Regular cardiac myocyte (primary cell): ENCODE data around the gene FITM2. TPM values are rescaled to one million over a fixed set of nuclear protein-coding genes. Genes with fewer than 3 reads are reported as not detected.

Source experiments
- total RNA-seq: library from RNA; depleted of rRNA; stranded (reverse); fragments of >200 nt; gene quantifications from 2 replicates; pipeline ENCODE4 v1.2.3, GENCODE V29; 2014

The FITM2 gene
- total RNA-seq = 6.2 and 8.4 TPM in 2 replicates

GRCh38 chr20:44310664-44311639 is at the start of gene FITM2:
TSS of gene FITM2 (minus strand) at chr20:44311202. CDS start at chr20:44311148, 54 bp downstream.

GRCh38 chr20:44355498-44356352 is 44.7 kb upstream of the FITM2 start, which contains the start of gene HNF4A:
TSS of gene HNF4A (plus strand) at chr20:44355699. CDS start at chr20:44355805, 106 bp downstream.

GRCh38 chr20:44336725-44337380 is 25.9 kb upstream of the FITM2 start, which contains the start of gene R3HDML:
TSS of gene R3HDML (plus strand) at chr20:44337043. CDS start at chr20:44337158, 115 bp downstream.

Other genes with a start within 250 kb of the FITM2 start
- 0.96 and 2.5 TPM in 2 replicates for gene JPH2, start 124.0 kb downstream of the FITM2 start, total RNA-seq
- 48.2 and 49.7 TPM in 2 replicates for gene OSER1, start 100.4 kb downstream of the FITM2 start, total RNA-seq
- gene GDAP1L1, start 63.9 kb downstream of the FITM2 start, total RNA-seq = not detected in 2 replicates
- gene R3HDML, start 25.8 kb upstream of the FITM2 start, total RNA-seq = not detected in 2 replicates
- gene HNF4A, start 44.5 kb upstream of the FITM2 start, total RNA-seq = under 0.01 and 0.19 TPM in 2 replicates
- gene TTPAL, start 164.7 kb upstream of the FITM2 start, total RNA-seq = 9.9 and 19.0 TPM in 2 replicates
- gene SERINC3, start 210.9 kb upstream of the FITM2 start, total RNA-seq = 128 and 143 TPM in 2 replicates